GM21576 (cell line): Measurements from ENCODE around the gene ZCCHC14.
"Not testable (repeated sequence)": the region's sequence is repeated elsewhere in the genome, so short reads cannot be mapped to it uniquely, and the experiment has no call there.

Experiments
- ATAC-seq: cut with Tn5 transposase; IDR thresholded peaks from one replicate; pipeline ENCODE4 v1.9.1; 2021; ENCODE audit warnings: mild to moderate bottlenecking, moderate library complexity; ENCODE audit not compliant: unreplicated experiment

ZCCHC14 gene

DNA sequence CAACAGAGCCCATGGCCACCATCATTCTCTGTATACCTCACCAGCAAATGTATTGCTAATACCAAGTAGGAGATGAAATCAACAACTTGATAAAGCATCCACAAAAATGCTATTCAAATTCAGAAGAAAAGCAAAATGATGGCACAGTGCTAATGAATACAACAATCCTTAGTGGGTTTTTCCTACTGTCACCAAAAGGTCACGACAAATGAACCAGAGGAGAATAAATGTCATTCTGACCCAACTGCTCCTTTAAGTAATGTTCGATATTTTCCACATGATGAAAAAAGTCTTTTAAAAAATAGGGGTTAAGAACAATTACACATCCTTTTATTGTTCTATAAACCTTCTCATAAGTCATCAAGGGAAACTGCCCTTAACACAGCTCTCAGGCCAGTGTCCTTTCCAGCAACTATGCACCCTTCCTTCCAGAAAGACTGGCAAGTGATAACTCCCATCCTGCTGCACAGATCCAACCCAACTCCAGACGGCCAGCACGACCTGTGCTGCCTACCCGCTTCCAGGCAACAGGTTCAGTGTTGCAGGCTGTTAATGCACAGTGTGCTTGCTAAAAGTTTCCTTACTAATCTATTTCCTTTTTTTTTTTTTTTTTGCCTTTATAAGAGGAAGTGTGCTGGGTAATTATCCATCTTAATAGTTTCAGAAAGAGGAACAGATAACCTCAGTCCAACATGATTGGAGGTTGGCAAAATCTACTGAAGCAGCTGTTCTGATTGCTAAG is 124.6 kb downstream of the ZCCHC14 start:
- ATAC-seq, result no peak

DNA sequence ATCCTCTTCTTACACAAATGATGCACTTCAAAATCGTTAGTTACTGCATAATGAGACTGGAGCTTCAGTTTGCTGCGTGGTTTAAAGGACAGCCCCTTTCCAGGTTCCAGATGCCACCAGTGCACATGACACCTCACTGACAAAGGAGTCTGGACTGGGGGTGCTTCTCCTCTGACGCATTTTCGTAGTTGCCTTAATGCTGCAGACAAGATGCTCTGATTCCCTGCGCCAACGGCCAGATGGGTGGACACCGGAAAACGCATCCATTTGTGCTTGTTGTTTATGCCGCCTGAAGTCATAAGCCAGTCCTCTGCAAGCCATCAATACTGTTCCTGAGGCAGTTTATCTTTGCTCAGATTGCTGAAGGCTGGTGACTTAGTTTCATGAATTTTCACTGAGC is 125.3 kb downstream of the ZCCHC14 start:
- ATAC-seq, result no peak

- ATAC-seq, result no peak
Observed at GRCh38 chr16:87366930-87367329, 125.9 kb downstream of the ZCCHC14 start.

GRCh38 chr16:87366288-87366687 is 126.5 kb downstream of the ZCCHC14 start:
- no peak for ATAC-seq

GRCh38 chr16:87365021-87365713 is 127.7 kb downstream of the ZCCHC14 start:
- no peak for ATAC-seq

GRCh38 chr16:87363771-87364455 is 128.9 kb downstream of the ZCCHC14 start:
- no peak for ATAC-seq

- ATAC-seq, result not testable (repeated sequence)
Observed at GRCh38 chr16:87362828-87363559, 129.8 kb downstream of the ZCCHC14 start.

GRCh38 chr16:87361916-87362619 is 130.8 kb downstream of the ZCCHC14 start:
- ATAC-seq, result no peak

- no peak for ATAC-seq
Observed at GRCh38 chr16:87360862-87361610, 131.8 kb downstream of the ZCCHC14 start.

DNA sequence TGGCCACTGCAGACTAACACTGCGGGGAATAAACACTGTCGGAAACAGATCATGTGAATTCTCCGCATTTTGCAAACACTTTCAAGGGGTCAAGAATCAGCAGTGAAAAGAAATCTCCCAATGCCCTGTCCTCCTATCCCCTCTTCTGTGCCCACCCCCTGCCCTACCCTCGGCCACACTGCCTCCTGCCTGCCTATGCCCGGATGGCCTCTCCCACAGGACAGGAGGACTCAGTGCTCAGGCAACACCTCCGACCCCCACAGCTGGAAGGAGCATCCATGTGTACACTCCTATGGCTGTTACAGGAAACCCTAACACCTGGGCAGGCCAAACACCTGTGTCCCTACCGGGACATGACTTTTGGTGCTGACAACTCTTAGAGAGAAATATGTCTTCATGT is 133.7 kb downstream of the ZCCHC14 start:
- ATAC-seq, result no peak

DNA sequence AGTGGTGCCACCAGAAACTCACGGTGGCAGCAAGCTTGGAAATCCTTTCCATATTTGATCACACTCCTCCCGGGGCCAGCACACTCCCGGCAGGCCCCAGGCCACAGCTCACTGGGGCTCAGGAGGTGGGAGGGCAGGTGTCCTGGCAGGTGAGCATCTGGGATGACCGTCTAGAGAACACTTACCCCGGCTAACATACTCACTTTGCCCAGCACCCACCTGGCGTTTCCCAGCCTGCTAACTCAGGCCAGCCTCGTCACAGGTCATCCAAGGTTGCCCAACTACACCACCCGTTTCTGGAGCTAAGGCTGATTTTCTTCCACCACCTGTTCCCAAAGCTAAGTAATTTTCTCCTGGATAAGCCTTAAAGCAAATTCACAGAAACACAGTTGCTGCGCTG is 134.1 kb downstream of the ZCCHC14 start:
- no peak for ATAC-seq

DNA sequence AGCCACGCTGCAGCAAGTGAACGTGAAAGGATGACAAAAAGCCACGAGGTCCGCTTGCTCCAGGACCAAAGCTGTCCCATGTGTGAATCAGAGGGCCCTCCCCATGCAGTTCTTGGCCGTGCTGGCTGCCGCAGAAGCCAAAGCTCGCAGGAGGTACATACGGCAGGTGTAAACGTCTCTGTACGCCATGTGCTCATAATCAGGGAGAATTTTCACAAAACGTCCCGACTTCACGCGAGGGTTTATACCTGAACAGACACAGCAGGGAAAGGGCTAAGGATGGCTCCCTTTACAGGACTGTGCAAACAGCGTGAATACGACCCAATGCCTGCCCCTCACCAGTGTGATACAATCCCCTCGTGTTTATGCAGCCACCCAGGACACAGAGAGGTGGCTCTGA is 134.6 kb downstream of the ZCCHC14 start:
- no peak for ATAC-seq

- ATAC-seq, result no peak
Observed at GRCh38 chr16:87356491-87356853, 136.4 kb downstream of the ZCCHC14 start.
